C4-2B (cell line): ENCODE results near the gene HOXD1.

ENCODE experiments used
- ZFX ChIP-seq: fragments of 450-650 bp; IDR thresholded peaks from 2 replicates; pipeline ENCODE4 v1.6.1; 2017
- TF ChIP-seq, protein P1 (sequence below): fragments of 450-650 bp; conservative IDR thresholded peaks from 2 replicates; pipeline ENCODE4 v1.5.1; 2017; ENCODE audit warnings: mild to moderate bottlenecking

GRCh38 chr2:176192351-176192750 lies 3.9 kb downstream of the HOXD1 start:
- TF ChIP-seq, protein P1, sequence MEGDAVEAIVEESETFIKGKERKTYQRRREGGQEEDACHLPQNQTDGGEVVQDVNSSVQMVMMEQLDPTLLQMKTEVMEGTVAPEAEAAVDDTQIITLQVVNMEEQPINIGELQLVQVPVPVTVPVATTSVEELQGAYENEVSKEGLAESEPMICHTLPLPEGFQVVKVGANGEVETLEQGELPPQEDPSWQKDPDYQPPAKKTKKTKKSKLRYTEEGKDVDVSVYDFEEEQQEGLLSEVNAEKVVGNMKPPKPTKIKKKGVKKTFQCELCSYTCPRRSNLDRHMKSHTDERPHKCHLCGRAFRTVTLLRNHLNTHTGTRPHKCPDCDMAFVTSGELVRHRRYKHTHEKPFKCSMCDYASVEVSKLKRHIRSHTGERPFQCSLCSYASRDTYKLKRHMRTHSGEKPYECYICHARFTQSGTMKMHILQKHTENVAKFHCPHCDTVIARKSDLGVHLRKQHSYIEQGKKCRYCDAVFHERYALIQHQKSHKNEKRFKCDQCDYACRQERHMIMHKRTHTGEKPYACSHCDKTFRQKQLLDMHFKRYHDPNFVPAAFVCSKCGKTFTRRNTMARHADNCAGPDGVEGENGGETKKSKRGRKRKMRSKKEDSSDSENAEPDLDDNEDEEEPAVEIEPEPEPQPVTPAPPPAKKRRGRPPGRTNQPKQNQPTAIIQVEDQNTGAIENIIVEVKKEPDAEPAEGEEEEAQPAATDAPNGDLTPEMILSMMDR = no peak
- TF ChIP-seq ZFX = no peak
